ENCODE measurements around the gene CD82. TPM values are rescaled to one million over a fixed set of nuclear protein-coding genes. Genes with fewer than 3 reads are reported as not detected.

Gene CD82
- total RNA-seq, 1 experiment from 2014 or later, result 4.5 TPM

- Histone ChIP-seq H2BK120ac (ENCODE audit: low read depth, low read length, poor library complexity, severe bottlenecking) (no peak overlapping the region), H3K27ac (ENCODE audit: insufficient read length, low read depth, low read length) (no peak overlapping the region), H2BK12ac (ENCODE audit: insufficient read length, low read depth, low read length) (no peak overlapping the region), H3K9ac (ENCODE audit: extremely low read depth, insufficient read length, low read length) (no peak overlapping the region), H4K8ac (replicated peaks; ENCODE audit: insufficient read length, low read depth, low read length) (no peak overlapping the region), H4K91ac (ENCODE audit: insufficient read length, low read depth, low read length) (no peak overlapping the region), H2AK5ac (ENCODE audit: insufficient read length, low read length) (no peak overlapping the region), H2BK5ac (ENCODE audit: insufficient read length, low read length) (no peak overlapping the region), H4K20me1 (ENCODE audit: control insufficient read depth, insufficient read depth, insufficient read length) (no peaks in the 10 kb centered on the region), H3K79me1 (ENCODE audit: insufficient read depth, low read depth, low read length, poor library complexity, severe bottlenecking) (no peaks in the 10 kb centered on the region), H3K14ac (ENCODE audit: insufficient read depth, low read length) (no peak overlapping the region), H3K27me3 (ENCODE audit: insufficient read depth, low read length) (no peaks in the 10 kb centered on the region), H2BK15ac (ENCODE audit: low read depth, low read length) (no peak overlapping the region), H3K23ac (ENCODE audit: insufficient read length, low read depth, low read length) (no peak overlapping the region), H3K18ac (ENCODE audit: insufficient read length, low read depth, low read length) (no peak overlapping the region), H3K56ac (ENCODE audit: insufficient read length, low read depth, low read length) (no peak overlapping the region), H3K9me3 (ENCODE audit: control insufficient read depth, low read depth, low read length) (no peaks in the 10 kb centered on the region), H3K4ac (ENCODE audit: low read depth, low read length) (no peak overlapping the region), H3T11ph (ENCODE audit: low read length) (no peak overlapping the region), H2BK20ac (ENCODE audit: low read depth, low read length, poor library complexity, severe bottlenecking) (no peak overlapping the region), H3K4me2 (ENCODE audit: insufficient read depth, insufficient read length, low read length) (no peak overlapping the region), H2AFZ (ENCODE audit: low read length) (no peak overlapping the region), H4K5ac (ENCODE audit: insufficient read length, low read depth, low read length) (no peak overlapping the region), H3K79me2 (ENCODE audit: insufficient read depth, low read length) (no peaks in the 10 kb centered on the region), H3K23me2 (ENCODE audit: insufficient read length, low read depth, low read length, poor library complexity, severe bottlenecking) (no peaks in the 10 kb centered on the region), H3K4me1 (ENCODE audit: insufficient read depth, low read length) (no peaks in the 10 kb centered on the region)
- no peak for DNase-seq
- Mint-ChIP-seq H3K27ac (no peak overlapping the region), H3K27me3 (ENCODE audit: low read depth) (peaks cover 17% of the 10 kb centered on the region), H3K9me3 (no peaks in the 10 kb centered on the region; a peak in 1 of 5 replicates), H3K36me3 (ENCODE audit: insufficient read depth in 1 of 3, low read depth in 3 of 3) (no peaks in the 10 kb centered on the region), H3K4me1 (peaks cover 9 to 23% of the 10 kb centered on the region in 2 experiments), H3K4me3 (no peak overlapping the region)
- WGBS (ENCODE audit: extremely low coverage, insufficient read length, low lambda C conversion rate), result no CpG with 5 or more reads among the region's 4 CpGs
- TF ChIP-seq CTCF (conservative IDR thresholded peaks at IDR 0.05), result no peak
Measured at GRCh38 chr11:44532809-44533208, 32.7 kb upstream of the CD82 start.
